Ramos (cell line): ENCODE data around the gene PDSS2.
"Not testable (repeated sequence)": the region's sequence is repeated elsewhere in the genome, so short reads cannot be mapped to it uniquely, and the experiment has no call there.

Experiments
- in situ Hi-C: fragments of 300-500 bp; cut with MboI; formaldehyde crosslinking; loops from one replicate; pipeline ENCODE4 v1.14.3; 2022; ENCODE audit warnings: low sequenced_read_pairs; ENCODE audit not compliant: unreplicated experiment

PDSS2 gene

DNA sequence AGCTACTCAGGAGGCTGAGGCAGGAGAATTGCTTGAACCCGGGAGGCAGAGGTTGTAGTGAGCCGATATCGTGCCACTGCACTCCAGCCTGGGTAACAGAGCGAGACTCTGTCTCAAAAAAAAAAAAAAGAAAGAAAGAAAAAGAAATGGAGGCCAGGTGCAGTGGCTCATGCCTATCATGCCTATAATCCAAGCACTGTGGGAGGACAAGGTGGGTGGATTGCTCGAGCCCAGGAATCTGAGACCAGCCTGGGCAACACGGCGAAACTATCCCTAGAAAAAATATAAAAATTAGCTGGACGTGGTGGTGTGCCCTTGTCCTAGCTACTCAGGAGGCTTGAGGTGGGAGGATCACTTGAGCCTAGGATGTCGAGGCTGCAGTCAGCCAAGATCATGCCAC is 170.1 kb downstream of the PDSS2 start:
- in situ Hi-C loops: not testable (repeated sequence)

DNA sequence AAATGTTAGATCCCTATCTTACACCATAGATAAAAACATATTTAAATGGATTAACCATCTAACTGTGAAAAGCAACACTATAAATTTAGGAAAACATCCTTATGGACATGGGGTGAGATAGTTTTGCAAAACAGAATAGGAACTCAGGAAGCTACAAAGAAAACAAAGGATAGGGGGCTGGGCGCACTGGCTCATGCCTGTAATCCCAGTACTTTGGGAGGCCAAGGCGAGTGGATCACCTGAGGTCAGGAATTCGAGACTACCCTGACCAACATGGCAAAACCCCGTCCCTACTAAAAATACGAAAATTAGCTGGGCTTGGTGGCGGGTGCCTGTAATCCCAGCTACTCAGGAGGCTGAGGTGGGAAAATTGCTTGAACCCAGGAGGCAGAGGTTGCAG is 173.7 kb downstream of the PDSS2 start:
- in situ Hi-C loops: not testable (repeated sequence)

DNA sequence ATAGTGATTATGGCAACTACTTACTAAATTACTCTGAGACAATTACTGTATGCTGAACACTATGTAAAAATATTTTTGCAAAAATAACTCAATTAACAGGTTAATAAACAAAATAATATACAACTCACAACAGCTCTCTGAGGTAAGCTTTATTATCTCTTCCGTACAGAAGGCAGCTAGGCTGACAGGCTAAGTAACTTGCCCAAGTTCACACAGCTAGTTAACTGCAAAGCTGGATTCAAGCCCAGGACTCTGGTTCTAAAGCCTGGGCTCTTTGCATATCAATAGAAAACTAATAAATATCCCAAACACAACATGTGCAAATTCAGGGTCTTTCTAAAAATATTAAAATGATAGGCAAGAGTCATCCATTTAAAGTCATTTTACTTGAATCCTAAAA is 174.6 kb downstream of the PDSS2 start:
- in situ Hi-C loops: no loop called here

DNA sequence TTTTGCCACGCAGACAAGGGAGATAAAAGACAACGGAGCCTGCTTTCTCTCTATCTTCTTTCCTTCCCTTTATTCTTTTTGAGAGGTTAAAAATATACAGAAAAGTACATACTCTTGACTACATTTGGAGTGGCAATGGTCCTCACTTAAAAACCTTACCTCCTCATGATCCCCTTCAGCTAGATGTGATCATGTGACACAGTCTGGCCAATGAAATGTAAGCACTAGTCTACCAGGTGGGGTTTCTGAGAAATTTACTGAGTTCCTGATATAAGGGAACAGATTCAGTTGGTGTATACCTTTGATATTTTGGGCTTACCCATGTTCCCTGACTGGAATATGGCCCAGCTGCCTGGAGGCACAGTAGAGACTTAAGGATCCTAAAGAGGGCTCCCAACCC is 178.6 kb downstream of the PDSS2 start:
- in situ Hi-C loops: no loop called here

DNA sequence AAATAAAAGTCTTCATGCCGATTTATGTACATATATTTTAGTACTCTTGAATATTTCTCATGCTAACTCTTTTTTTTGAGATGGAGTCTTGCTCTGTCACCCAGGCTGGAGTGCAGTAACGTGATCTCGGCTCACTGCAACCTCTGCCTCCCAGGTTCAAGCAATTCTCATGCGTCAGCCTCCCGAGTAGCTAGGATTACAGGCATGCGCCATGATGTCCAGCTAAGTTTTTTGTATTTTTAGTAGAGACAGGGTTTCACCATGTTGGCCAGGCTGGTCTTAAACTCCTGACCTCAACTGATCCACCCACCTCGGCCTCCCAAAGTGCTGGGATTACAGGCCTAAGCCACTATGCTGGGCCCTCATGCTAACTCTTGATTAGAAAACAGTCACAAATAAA is 179.4 kb downstream of the PDSS2 start:
- in situ Hi-C loops: not testable (repeated sequence)

DNA sequence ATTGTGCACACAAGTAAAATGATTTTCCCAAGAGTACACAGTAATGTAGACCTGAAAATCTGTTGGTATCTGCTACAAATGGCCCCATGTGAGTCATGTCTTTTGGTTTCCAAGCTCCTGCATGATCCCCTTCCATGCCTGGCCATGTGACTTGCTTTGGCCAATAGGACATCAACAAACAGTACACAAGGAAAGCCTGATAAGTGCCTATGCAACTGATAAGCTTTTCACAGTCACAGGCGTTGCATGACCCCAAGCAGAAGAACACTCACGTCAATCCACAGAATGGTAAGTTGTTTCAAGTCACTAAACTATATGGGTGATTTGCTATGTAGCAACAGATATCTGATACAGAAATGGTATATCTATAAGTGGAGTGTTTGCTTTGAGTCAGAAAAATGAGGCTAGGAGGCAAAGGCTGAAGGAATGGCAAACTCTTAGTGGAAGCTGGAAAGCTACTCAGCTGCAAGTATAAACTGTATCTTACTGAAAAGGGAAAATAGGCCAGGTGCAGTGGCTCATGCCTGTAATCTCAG is 184.0 kb downstream of the PDSS2 start:
- in situ Hi-C loops: no loop called here

DNA sequence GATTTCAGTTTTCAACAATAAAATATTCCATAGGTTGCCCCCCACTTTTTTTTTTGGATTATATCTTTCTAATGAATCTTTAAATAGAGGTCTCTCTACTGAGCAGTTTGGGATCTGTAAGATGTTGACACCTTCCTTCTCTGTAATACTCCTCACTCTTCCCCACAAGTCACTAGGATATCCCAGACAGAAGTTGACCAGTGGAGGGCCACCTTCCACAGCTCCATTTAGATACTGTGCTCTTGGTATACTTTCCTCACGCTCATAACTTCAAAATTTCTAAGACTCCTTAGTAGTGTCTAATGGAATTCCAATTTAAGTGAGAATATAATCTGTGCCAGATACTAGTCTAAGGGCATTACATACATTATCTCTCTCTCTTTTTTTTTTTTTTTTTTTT is 185.1 kb downstream of the PDSS2 start:
- in situ Hi-C loops: no loop called here

DNA sequence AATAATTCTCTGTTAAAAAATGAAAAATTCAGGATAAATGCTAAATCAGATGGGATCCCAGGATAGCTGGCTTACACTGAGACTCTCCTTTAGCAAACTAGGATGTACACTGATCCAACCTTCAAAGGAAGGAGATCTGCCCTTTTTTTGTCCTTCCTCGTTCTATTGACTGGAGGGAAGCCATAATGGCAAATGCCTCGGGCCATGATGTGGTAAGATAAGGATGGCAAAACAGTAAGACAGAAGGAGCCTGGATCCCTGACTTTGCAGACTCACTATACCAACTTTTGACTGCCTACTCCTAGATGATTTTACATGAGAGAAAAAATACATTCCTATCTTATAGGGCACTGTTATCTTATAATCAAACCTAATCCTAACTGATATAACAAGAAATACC is 187.1 kb downstream of the PDSS2 start:
- in situ Hi-C loops: no loop called here

DNA sequence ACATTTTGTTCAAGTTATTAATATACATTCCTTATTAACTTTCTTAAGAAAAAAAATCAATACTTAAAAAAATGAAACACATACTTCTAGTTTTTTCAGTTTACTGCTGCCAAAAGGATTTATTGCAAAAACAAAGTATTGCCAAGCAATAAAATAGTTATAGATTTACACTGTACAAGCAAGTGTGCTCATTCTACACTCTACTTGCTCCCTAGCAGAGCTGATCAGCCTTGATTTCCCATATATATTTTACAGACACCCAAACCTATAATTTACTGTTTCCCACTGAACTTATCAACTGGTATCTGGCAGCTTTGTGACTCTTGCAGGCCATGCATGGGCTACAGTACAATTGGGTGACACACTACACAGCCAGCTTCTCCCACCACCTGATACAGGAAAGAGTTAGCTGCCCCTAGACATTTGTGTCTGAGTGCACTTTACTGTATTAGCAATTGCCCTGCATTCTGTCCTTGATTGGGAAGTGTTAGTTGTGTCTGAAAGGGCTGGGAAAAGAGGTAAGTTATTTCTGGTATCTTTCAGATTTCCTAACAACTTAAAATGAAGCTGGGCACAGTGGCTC is 188.1 kb downstream of the PDSS2 start:
- in situ Hi-C loops: no loop called here

DNA sequence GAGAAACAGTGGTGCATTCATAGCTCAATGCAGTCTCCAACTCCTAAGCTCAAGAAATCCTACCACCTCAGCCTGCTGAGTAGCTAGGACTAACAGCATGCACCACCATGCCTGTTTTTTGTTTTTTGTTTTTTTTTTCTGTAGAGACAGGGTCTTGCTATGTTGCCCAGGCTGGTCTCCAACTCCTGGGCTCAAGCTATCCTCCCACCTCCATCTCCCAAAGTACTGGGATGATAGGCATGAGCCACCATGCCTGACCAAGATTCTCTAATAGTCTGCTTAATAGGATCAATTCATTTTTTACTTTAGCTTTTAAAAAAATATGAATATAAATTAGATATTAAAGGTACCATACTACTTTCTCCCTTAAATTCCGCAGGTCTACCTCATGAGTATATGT is 191.7 kb downstream of the PDSS2 start:
- in situ Hi-C loops: no loop called here

DNA sequence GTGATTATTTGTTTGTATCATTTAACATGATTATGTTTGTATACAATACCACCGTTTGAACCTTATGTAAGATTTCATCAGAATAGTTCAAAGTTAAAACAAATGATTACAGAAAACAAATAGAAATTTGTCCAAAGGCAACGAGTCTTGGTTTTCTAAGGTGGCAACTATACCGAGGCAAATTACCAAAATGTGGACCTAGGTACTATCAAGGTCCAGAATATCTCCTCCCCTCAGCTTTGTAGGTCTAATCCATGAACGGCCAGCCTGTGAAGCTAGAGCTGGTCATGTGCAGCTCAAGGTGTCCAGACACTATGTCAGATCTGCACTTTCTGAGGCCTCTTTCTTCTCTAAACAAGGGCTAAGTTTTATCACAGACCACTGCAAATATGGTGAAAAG is 192.4 kb downstream of the PDSS2 start:
- in situ Hi-C loops: no loop called here

DNA sequence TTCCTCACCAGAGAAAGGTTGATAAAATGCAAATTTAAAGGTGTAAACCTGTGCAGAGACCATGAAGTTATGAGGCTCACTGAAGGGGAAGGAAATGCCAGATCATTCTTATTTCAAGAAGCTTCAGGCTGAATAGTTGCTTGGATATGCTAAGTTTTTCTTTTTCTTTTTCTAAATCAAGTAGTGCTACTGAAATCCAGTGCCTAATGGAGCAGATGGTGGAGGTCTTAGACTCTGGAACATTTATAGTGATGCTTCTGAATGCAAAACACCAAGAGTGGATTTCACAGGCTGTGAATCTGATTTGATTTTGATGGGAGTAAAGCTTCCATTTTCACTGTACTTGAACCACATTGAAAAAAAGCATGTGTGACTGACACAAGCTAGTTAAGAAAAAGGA is 192.8 kb downstream of the PDSS2 start:
- in situ Hi-C loops: no loop called here

DNA sequence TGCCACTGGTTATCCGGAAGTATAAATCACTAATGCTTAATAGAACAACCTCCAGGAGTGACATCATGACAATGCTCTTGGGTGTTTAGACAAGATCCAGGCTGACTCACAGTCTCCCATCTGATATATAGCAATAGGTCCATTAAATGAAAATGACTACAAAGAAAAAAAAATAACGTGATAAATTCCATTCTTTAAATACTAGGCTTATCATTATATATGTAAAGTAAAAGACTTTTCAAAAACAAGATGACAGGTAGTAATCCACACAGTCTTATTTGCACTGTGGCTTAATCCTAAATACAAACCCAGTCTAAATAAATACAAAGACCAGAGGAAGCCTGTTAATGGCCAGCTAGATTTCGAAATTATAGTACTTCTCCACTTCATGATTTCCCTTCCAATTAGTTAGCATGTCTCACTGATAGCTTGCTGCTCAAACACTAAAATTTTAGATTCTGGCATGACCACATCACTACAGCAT is 195.0 kb downstream of the PDSS2 start:
- in situ Hi-C loops: no loop called here

DNA sequence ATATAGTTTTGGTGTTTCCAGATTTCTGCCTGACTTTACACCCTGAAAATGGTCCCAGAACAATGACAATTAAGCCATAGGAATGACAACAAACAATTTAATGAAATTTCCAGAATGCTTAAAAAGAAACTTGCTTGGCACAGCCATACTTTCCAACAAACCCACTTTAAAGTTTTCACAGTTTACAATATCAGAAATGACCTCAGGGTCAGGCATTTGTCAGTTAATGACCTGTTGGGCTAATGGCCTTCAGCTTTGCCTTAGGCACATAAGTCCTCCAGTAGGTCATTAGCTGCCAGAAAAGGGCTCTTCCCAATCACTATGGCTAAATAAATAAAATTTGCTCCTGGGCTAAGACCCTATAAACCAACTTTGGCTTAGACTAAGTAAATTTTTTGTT is 199.4 kb downstream of the PDSS2 start:
- in situ Hi-C loops: no loop called here

DNA sequence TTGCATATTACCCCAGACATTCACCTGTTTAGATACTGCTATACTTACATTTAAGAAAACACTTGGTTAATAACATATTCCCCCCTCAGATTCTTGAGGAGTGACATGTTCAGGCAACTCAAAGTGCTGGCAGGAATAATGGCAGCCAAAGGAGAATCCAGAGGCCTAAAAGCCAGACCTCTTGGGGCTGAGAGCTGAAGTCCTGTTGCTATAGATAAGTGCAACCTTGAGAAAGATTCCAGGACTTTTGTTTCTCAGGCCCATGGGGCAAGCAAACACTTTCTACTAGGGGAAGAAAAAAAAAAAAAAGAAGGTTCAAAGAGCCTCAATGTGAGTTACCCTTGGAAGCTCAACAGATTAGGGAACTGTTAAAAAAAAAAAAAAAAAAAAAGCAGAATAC is 211.2 kb downstream of the PDSS2 start:
- in situ Hi-C loops: no loop called here

DNA sequence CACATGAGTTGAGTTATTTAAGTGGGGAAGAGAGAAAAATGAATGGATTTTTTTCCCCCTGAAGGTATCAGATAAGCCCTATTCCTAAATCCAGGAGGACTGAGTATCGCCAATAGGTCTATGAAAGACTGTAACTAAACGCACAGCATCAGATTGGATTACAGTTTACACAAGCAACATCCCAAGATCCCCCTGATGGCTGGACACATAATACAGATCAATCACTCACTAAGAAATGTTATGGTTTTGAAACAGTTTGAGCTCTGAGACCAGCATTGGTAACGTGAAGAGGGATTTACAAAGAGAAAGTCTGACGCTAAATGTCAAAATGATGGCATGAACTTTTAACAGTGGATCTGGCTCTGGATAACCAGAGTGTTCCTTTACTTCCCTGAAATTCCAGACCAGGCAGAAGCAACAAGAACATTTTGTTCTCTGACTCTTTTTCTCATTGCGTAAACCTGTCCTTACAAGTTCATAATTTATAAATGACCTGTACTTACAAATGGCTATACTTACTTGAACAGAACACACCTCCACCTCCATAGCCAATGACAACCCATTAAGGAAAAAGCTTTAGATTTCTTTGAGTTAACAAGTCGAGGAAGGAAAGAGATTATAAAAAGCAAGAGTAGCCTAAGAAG is 212.3 kb downstream of the PDSS2 start:
- in situ Hi-C loops: no loop called here

DNA sequence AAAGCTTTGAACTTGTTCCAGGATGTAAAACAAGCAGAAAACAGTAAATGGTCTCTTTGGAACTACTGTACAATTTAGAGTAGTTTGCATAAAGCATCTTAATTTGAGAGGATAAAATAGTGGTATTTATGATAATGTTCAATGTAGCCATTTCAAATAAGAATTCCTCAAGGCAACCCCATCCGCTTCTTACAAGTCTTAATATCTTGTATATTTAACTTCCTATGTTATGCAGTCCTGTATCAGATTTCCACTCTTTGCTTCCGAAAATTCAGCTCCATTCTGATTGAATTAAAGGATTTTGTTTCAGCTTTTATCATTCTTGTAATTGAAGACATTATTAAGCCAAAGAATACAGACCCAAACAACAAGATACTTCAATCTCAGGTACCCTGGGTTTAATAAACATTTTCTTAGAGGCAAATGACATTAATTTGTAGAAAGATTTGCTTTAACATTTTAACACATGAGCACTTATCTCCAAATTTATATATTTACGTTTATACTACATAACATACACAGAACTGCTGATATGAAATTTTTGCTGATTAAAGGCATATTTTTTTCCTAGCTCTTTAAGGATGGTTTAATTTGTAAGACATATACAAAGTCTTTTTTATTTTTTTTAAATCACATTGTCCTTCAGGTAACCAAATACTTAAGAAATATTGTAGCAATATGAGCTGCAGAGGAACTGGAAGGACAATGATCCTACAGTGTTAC is 213.0 kb downstream of the PDSS2 start:
- in situ Hi-C loops: no loop called here

DNA sequence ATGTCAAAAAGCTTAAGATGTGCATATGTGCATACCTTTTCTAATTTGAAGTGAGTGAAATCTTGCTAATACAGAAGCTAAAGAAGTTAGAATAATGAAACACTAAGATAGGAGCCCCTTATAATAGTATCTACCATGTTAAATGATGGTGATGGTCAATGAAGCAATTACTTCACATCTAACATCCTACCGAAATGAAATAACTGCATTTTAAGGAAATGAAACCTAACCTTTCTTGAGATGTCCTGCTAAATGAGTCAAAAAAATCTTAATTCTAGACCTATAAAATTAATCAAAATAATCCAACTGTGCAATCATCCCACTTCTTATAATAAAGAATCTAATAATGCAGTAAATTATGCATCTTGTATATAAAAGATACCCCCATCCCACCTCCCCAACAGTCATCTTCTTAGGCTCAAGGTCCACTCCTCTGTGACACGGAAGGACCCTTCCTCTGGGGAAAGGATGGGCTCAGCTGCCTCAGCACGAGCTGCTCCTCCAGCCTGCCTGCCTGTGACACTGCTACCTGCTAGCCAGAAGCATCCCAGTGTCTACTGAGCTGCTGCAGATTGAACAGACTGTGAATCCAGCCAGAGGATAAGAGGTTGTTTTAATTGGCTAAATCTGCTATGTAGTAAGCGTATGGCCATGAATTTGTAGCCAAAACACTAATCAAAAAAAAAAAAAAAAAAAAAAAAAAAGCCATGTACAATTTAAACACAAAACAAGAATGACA is 214.5 kb downstream of the PDSS2 start:
- in situ Hi-C loops: no loop called here

DNA sequence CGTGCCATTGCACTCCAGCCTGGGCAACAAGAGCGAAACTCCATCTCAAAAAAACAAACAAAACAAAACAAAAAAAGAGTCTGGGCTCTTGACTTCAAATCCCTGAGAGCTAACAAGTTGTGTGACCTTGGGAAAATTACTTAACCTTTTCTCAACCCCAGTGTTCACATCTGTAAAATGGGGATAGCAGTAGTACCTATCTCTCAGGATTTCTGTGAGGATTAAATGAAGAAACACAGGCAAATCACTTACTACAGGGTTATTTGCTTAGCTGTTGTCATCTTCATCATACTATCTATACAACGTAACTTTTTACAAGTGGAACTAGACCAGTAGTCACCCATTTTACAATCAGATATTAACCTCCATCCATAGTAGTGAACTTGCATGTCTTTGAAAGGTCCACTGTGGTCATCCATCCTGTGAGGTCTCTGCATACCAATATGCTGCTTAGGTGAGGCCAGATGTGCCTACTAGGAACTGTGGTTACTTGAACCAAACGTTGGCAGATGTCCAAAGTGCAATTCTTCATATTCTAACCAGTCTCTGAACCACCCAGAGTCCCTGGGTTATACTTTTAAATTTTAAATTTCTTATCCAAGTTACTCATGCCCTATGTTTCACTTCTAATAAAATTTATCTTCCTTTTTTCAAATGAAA is 215.2 kb downstream of the PDSS2 start:
- in situ Hi-C loops: no loop called here

DNA sequence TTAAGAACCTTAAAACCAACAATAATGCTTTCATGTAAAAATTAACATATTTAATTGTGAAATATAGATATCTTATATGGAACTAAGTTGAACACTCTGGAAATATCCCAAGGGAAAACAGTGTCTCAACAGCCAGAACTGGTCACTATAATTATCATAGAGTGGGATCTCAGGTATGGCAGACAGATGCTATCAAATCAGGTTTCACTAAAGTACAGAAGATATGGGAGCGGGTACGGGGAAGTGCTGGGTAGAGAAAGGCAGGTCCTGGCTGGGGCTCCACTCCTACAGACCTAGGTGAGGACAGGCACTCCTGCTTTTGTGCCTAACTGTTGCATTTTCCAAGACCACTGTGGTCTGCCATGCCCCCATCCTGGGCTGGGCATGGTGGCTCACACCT is 215.9 kb downstream of the PDSS2 start:
- in situ Hi-C loops: no loop called here
